Gastrocnemius medialis (tissue), 4 donors: ENCODE results near the gene GOLGA8T.
"Not testable (repeated sequence)": the region's sequence is repeated elsewhere in the genome, so short reads cannot be mapped to it uniquely, and the experiment has no call there.

Experiments
- POLR2A ChIP-seq, 2 donors: fragments of 450-650 bp; IDR thresholded peaks; one replicate each; pipeline ENCODE4 v1.6.1; 2017; ENCODE audit warnings: antibody characterized with exemption in 2 of 2, mild to moderate bottlenecking in 2 of 2, moderate library complexity in 2 of 2
- TF ChIP-seq, protein P1 (sequence below), 5 experiments: fragments of 450-650 bp in 3 of 5; fragments of 200-600 bp in 2 of 5; sonication (generic) in 2 of 5; IDR thresholded peaks in 4 of 5; conservative IDR thresholded peaks in 1 of 5; 1 replicate in 4 of 5; 2 replicates in 1 of 5; pipeline ENCODE4 v1.5.1; 2016 to 2019; ENCODE audit warnings: antibody characterized with exemption in 5 of 5, mild to moderate bottlenecking in 3 of 5, moderate library complexity in 3 of 5

DNA sequence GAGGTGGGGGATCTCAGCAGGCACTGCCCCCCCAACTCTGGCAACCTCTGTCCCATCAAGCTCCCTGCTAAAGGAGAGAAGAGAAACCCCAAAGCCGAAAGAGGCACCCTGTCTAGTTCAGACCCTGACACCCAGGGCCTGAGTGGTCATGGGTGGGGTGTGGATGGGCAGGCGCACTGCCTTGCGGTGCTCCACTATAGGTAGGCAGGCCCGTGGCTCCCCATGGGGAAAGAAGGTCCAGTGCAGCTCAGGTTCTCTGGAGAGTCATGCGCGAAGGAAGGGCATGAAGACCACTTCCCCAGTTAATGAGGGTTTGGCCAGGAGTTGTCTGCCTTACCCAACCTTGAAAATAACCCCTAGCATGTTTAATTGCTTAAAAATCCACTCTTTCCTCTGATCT, 40.4 kb downstream of the GOLGA8T start:
- TF ChIP-seq, protein P1, sequence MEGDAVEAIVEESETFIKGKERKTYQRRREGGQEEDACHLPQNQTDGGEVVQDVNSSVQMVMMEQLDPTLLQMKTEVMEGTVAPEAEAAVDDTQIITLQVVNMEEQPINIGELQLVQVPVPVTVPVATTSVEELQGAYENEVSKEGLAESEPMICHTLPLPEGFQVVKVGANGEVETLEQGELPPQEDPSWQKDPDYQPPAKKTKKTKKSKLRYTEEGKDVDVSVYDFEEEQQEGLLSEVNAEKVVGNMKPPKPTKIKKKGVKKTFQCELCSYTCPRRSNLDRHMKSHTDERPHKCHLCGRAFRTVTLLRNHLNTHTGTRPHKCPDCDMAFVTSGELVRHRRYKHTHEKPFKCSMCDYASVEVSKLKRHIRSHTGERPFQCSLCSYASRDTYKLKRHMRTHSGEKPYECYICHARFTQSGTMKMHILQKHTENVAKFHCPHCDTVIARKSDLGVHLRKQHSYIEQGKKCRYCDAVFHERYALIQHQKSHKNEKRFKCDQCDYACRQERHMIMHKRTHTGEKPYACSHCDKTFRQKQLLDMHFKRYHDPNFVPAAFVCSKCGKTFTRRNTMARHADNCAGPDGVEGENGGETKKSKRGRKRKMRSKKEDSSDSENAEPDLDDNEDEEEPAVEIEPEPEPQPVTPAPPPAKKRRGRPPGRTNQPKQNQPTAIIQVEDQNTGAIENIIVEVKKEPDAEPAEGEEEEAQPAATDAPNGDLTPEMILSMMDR (IDR thresholded peaks at IDR 0.05 in 4 of 5, conservative IDR thresholded peaks at IDR 0.05 in 1 of 5), result not testable (repeated sequence)
- TF ChIP-seq POLR2A (IDR thresholded peaks at IDR 0.05), result not testable (repeated sequence)
